HEK293T (cell line): ENCODE results near the gene ZMYM4.

Experiments used
- SUZ12 ChIP-seq: fragments of 450-650 bp; IDR thresholded peaks from 2 replicates; pipeline ENCODE4 v1.6.1; 2016; ENCODE audit warnings: mild to moderate bottlenecking
- TARDBP ChIP-seq: fragments of 450-650 bp; IDR thresholded peaks from 2 replicates; pipeline ENCODE4 v1.6.1; 2016

- no peak for TF ChIP-seq SUZ12
- no peak for TF ChIP-seq TARDBP
These were observed 77.0 kb downstream of the ZMYM4 start for GRCh38 chr1:35345439-35345981.
